GM19099 (cell line): ENCODE measurements around the gene BTRC.

Experiments used
- POLR2A ChIP-seq: IDR thresholded peaks from 3 replicates; pipeline ENCODE4 v1.6.1; 2011; ENCODE audit warnings: low read depth; ENCODE audit not compliant: insufficient read length; ENCODE audit errors: extremely low read depth

Gene BTRC

DNA sequence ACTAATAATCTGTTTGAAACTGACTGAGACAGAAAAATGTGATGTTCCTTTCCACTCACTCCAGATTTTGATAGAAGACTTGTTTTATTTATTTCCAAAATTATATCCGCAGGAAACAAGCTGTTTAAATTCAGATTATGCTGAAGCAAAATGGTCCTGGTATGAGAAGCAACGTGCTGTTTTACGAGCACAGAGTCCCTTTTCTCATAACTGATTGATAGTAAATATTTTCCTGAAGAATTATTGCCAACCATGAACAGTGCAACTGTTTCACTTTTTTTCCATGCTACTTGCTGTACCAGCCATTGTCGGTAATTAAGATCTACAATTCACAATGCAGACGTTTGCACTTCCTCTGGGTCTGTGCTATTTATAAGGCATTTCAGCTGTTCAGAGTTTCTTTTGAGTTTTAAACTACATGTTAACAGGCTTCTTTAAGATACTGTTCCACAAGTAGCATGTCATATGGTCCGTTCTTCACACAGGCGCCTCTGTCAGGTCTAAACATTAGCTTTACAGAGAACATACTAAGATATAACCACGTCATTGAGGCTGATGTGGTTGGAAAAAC is 130.3 kb downstream of the BTRC start:
- TF ChIP-seq POLR2A, result no peak

- TF ChIP-seq POLR2A, result no peak
Measured at GRCh38 chr10:101485207-101485606, 131.2 kb downstream of the BTRC start.

DNA sequence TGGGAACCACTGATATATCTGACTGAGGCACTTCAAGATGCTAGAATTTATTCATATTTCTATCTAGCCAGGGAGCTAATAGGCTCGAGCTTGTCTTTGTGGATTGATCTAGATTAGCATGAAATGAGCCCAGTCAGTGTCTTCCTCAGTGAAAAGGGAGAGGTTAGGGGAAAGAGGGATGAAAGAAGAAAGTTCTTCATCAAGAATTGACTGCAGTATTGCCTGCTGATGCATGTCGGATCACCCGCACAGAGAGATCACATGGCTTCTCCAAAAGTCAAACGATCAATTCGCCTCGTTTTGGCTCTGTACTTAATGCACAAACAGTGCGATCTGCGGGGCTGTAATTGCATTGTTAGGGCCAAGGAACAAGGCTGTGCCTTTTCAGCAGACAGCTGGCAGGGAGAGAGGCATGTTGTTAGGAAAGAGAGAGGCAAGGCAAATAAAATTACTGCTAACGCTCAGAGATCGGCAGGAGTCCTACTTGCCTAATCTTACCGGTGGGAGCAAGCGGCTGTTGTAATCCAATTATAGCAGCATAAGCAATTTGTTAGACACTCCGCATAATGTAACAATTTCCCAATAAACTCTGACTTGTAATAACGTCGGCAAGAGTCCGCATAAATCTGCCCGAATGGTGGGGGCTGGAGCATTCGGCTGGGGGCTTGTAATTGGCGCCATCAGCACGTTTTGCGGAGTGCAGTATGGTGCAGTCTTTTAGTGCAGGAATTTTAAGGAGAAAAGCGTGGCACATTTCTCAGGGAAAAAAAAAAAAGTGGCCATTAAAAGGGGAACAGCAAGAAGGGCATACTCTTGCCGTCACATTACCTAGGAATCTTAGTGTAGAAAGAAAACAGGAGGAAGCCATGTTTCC is 132.0 kb downstream of the BTRC start:
- no peak for TF ChIP-seq POLR2A

- no peak for TF ChIP-seq POLR2A
Measured at GRCh38 chr10:101487399-101487798, 133.4 kb downstream of the BTRC start.

- TF ChIP-seq POLR2A, result no peak
Measured at GRCh38 chr10:101489355-101489754, 135.4 kb downstream of the BTRC start.

DNA sequence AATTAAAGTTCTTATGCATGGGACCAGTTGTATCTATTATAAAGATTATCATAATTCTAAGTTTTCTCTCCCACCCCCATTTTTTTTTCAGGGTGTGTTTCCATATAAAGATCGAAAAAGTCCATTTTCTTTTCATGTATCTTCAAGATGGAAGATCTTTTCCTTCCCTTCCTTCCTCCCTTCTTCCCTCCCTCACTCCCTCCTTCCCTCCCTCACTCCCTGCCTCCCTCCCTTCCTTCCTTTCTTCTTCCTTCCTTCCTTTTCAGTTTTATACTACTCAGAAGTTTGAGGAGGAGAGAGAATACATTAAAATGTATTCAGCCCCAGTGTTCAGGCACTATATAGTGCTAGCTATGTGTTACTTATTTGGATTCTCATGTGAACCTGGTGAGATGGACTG is 136.1 kb downstream of the BTRC start:
- no peak for TF ChIP-seq POLR2A

DNA sequence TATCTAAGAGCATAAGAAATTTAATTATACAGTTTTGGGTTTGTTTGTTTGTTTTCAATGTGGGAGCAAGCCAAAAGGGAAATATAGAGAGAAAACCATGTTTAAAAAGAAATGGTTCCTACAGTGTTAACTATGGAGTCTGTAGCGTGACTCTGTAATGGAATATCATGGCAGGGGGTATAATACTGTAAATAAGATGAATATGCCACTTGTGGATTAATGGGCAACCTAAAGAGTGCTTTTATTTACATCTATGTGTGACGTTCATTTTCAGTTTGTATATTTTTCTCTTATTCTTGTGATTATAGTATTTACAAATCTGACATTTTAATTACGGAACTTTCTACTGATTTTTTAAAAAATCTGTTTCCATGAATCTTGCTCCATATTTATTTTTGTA is 138.2 kb downstream of the BTRC start:
- no peak for TF ChIP-seq POLR2A

DNA sequence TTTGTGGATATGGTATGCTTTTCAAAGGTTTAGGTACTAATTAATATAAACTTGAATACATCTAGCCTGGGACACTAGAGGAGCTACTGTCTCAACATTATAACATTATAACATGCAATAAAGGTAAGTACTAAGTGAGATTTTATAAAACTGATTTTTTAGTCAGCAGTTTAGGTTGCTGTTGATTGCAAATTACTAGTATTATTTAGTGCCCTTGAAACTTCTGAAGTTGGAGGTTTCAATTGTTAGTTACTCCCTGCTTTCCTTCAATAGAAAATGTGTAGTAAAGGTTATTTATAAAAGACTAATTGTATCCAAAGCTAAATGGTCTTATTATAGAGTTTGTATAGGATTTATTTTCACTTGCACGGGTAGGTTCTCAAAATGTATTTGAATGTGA is 138.8 kb downstream of the BTRC start:
- no peak for TF ChIP-seq POLR2A

DNA sequence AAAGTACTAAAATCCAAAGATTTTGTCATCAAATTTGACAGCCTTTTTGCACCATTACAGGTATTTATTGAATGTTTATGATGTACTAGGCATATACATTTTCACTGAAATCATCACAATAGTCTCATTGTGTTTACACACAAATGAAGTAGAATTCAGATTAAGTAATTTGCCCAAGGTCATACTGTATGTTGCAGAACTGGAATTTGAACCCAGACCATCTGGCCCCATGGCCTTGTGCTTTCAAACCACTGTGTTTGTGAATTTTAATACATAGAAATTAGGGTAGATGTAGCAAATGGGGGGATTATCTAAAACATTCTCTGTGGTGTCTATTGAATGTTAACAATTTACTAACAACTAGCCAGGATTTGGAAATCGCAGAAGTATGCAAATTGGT is 139.3 kb downstream of the BTRC start:
- TF ChIP-seq POLR2A, result no peak

DNA sequence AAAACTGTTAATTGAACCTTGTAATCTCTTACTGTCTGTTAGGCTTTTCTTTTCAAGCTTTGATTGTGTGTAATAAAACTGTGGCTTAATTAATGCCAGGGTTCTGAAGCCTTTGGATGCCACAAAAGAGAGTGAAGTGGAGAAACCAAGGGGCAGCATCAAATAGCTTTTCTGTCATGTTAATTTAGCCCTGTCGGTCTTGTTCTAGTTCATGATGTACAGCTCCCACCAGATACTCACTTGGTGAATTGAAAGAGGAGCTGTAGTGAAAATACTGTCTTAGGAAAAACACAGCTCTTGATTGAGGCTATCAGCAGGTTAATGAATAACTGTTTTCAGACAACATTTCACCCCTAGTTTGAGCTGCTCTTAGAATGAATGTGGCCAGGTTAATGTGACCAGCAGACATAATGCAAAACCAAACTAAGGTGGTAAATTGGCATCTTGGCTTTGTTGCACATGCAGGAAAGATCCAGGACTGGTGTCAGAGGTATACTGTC is 139.9 kb downstream of the BTRC start:
- no peak for TF ChIP-seq POLR2A

- TF ChIP-seq POLR2A, result no peak
Measured at GRCh38 chr10:101494650-101495049, 140.7 kb downstream of the BTRC start.

DNA sequence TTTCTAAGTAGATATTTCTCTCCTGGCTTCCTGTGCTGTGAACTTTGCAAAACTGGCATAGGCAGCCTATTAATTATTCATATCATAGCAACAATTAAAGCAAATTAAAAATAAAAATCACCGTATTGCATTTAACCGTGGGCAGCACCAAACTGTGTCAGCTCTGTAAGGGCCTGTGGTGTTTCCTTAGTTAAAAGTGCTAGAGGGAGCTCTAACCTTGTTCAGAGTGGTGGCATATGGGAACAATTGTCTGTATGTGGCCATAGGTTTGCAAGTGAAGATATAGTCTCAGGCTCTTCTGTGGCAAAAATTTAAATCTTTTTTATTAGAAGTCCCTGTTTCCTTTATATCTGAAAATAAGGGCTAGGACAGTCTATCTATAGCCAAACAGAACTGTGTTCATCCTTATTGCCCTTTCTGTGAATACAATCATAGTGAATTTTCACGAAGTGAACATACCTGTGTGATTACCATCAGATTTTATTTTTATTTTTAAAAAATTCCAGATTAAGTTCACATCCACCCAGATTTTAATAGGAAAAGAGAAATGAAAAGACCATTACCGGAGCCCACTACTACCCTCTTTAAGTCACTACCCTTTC is 141.5 kb downstream of the BTRC start:
- no peak for TF ChIP-seq POLR2A

DNA sequence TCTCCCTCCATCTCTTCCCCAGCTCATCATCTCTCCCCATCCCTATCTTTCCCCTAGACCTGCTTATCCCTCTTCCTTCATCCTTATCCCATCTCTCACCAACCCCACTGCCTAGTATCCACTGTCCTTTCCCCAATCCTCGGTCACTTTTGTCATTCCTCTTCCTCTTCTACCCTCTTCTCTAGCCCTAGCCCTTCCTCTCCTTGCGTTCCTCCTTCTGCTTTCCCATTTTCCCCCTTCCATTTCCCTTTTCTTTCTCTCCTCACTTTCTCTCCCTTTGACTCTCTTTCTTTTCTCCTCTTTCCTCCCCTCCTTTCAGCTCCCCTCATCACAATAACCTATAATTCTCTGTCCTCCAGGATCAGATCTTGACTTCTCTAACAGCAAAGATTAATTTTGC is 150.5 kb downstream of the BTRC start:
- no peak for TF ChIP-seq POLR2A

- no peak for TF ChIP-seq POLR2A
Measured at GRCh38 chr10:101506829-101507661, 153.1 kb downstream of the BTRC start.

GRCh38 chr10:101507828-101508227 is 153.9 kb downstream of the BTRC start:
- no peak for TF ChIP-seq POLR2A
